BJ (cell line): ENCODE measurements around the gene SMG6. TPM values are rescaled to one million over a fixed set of nuclear protein-coding genes. Genes with fewer than 3 reads are reported as not detected.
A peak's percentile ranks its signal among the peaks of the same experiment; 100 is the strongest.

ENCODE experiments used
- CTCF ChIA-PET: fragments of 350-600 bp; formaldehyde crosslinking; extraction: SDS; loops from one replicate; lab custom pipeline; 2021; ENCODE audit warnings: antibody characterized with exemption, inconsistent platforms; lab: Yijun Ruan, JAX
- POLR2A ChIA-PET: fragments of 300-600 bp; sonication (Branson Sonifier 250); formaldehyde crosslinking; extraction: SDS; loops from one replicate; lab custom pipeline; 2021; ENCODE audit warnings: antibody characterized with exemption; lab: Charles Lee
- DNase-seq: peaks from one replicate; pipeline ENCODE4 v3.0.0-alpha.2; 2011; ENCODE audit warnings: low read depth
- H3K27me3 ChIP-seq: 2 replicates; pipeline ENCODE4 v1.6.0; 2011; ENCODE audit warnings: low read length; ENCODE audit not compliant: control insufficient read depth, insufficient read depth
- H3K36me3 ChIP-seq: 2 replicates; pipeline ENCODE4 v1.5.1; 2011; ENCODE audit warnings: low read length; ENCODE audit not compliant: control insufficient read depth, insufficient read depth
- H3K4me3 ChIP-seq: 2 replicates; pipeline ENCODE4 v1.5.1; 2011; ENCODE audit warnings: low read depth, mild to moderate bottlenecking, control low read depth, low read length
- CTCF ChIP-seq: IDR thresholded peaks from 2 replicates; pipeline ENCODE4 v1.5.1; 2011; ENCODE audit warnings: low read depth, mild to moderate bottlenecking, control low read depth, inconsistent platforms, low read length, moderate library complexity; ENCODE audit not compliant: insufficient read depth
- polyA plus RNA-seq: library from polyadenylated mRNA; depleted of rRNA; stranded (reverse); fragments of >200 nt; gene quantifications from 2 replicates; pipeline ENCODE4 v1.2.3, GENCODE V29; 2011

Gene SMG6
- polyA plus RNA-seq, 1 experiment: 29.7 TPM

DNA sequence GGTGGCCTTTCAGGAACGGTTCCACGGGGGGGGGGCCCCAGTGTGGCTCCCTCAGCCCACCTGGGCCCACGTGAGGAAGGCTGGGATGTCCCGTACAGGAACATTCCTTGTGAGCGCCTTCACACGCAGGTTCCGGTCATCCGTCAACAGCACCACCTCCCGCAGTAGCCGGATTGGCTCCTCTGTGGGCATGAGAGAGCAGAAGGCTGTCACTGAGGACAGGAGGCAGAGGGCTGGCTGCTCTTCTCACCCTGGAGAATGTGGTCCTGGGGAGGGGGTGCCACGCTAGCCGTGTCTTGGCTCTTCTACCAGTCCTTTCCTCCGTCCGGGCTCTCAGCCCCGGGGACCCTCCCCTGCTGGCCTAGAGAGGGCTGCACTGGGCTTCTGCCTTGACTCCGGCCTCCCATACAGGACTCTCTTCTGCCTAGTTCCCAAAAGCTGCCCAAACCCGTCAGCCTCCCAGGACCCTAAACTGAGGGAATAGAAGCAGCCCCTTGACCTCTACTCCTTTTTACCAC, 242.1 kb downstream of the SMG6 start:
- CTCF ChIA-PET: interaction anchor here (1.6 to 9.7 kb wide), 3 partner anchors 170 to 187 kb away, joined by 4 to 310 read pairs (median 28); no protein-coding TSS in a partner anchor
- Histone ChIP-seq H3K36me3 (peaks cover 43% of the 10 kb centered on the region), H3K27me3 (no peaks in the 10 kb centered on the region), H3K4me3 (no peak overlapping the region)
- DNase-seq: no peak
- POLR2A ChIA-PET: interaction anchor here (0.7 kb wide), 1 partner anchor 20 kb away, joined by 3 read pairs; no protein-coding TSS in a partner anchor
- TF ChIP-seq CTCF: no peak

- ChIA-PET CTCF (interaction anchor here (0.9 to 9.7 kb wide), 7 partner anchors 9 to 188 kb away, joined by 3 to 310 read pairs (median 3); no protein-coding TSS in a partner anchor), POLR2A (no interaction called here)
- DNase-seq: no peak
- H3K27me3 ChIP-seq: no peaks in the 10 kb centered on the region
- H3K4me3 ChIP-seq: no peak overlapping the region
- peaks cover 45% of the 10 kb centered on the region for H3K36me3 ChIP-seq
- no peak for TF ChIP-seq CTCF
Observed at GRCh38 chr17:2060681-2061440, 242.7 kb downstream of the SMG6 start.

DNA sequence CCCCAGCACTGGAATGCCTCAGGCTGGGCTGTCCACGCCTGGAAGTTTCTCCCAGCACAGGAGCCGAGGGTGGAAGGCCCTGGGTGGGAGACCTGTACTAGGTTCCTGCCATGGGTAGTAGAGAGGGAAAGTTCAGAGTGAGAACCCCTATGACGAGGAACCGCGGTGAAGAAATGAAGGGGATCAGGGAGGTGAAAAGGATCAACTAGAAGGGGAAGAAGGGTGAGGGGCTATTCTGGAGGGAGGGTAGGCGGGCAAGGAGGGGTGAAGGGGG, 243.3 kb downstream of the SMG6 start:
- H3K4me3 ChIP-seq: no peak overlapping the region
- peaks cover 45% of the 10 kb centered on the region for H3K36me3 ChIP-seq
- no peak for TF ChIP-seq CTCF
- ChIA-PET POLR2A (interaction anchor here (0.8 kb wide), 1 partner anchor 192 kb away, joined by 8 read pairs; no protein-coding TSS in a partner anchor), CTCF (interaction anchor here (0.8 to 9.7 kb wide), 9 partner anchors 10 to 188 kb away, joined by 3 to 310 read pairs (median 3); no protein-coding TSS in a partner anchor)
- H3K27me3 ChIP-seq: no peaks in the 10 kb centered on the region
- no peak for DNase-seq

DNA sequence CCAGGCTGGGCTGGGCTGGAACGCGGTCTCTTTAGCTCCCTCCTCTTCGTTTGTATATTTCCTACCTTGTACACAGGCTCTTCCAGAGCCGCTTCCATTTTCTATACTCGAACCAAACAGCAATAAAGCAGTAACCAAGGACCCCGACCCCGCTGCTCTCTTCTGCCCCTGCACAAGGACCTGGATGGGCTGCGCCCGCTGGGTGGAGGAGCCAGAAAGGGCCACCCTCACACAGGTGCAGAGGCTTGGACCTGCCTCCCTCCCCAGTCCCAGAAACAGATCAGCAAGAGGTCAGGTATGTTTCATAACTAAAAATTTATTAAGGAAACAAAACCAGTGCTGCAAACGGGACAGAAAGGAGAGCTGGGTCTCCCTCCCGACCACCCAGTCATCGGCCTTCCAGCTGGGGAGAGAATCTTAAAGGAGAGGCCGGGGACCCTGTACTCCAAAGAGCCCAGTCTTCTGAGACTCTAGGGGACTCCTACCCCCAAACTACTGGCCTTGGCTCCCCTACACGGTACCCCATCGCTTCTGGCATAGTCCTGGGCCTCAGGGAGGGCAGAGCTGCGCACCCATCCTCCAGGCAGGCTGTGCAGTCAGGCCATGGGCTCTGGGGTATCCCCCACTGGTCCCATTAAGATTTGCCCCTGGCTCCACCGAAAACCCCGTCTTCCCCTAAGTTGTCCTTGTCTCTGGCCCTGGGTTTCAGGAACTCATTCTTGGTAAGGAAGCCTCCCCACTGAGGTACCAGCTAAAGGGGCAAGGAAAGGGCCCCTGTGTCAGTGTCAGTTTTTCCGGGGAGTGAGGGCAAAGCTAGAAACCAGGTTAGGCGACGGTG, 243.8 kb downstream of the SMG6 start:
- ChIA-PET POLR2A (interaction anchor here (0.8 kb wide), 1 partner anchor 193 kb away, joined by 8 read pairs; no protein-coding TSS in a partner anchor), CTCF (interaction anchor here (0.8 to 9.7 kb wide), 11 partner anchors 10 to 189 kb away, joined by 3 to 310 read pairs (median 4); no protein-coding TSS in a partner anchor)
- no peak for DNase-seq
- Histone ChIP-seq H3K4me3 (peak overlapping the region; percentile 79; the same call in 1 of the 2 replicates), H3K36me3 (peaks cover 44% of the 10 kb centered on the region), H3K27me3 (no peaks in the 10 kb centered on the region)
- TF ChIP-seq CTCF: no peak
